ENCODE results near the gene MUTYH. TPM values are rescaled to one million over a fixed set of nuclear protein-coding genes. Genes with fewer than 3 reads are reported as not detected.

MUTYH gene
- total and polyA plus RNA-seq, 2 of the 8 experiments (the other 6 are each of a cell fraction or from before 2014, with no cell fraction given), result 51.9 to 65.7 TPM

- no peak for TF ChIP-seq EZH2 (IDR thresholded peaks at IDR 0.05; ENCODE audit: low read depth, low read length, severe bottlenecking)
- TF ChIP-seq MAFK (IDR thresholded peaks at IDR 0.05; ENCODE audit: low read depth, low read length), result no peak
Measured at GRCh38 chr1:45306319-45306718, 33.9 kb downstream of the MUTYH start (continued).
